SK-N-SH (cell line): ENCODE measurements around the gene C1orf50. TPM values are rescaled to one million over a fixed set of nuclear protein-coding genes. Genes with fewer than 3 reads are reported as not detected.

ENCODE experiments used
- CTCF ChIA-PET: fragments of 300-600, 350-600 bp; formaldehyde crosslinking; extraction: SDS; loops from one replicate; lab custom pipeline; 2021; lab: Yijun Ruan, JAX
- POLR2A ChIA-PET: fragments of 350-600 bp; sonication (Branson Sonifier 250); formaldehyde crosslinking; extraction: SDS; loops from one replicate; lab custom pipeline; 2020; ENCODE audit warnings: antibody characterized with exemption, inconsistent platforms; lab: Yijun Ruan, JAX
- DNase-seq: peaks from one replicate; pipeline ENCODE4 v3.0.0; 2012
- H2AFZ ChIP-seq: fragments of 200-600 bp; sonication (generic); 2 replicates; pipeline ENCODE4 v1.8.1; 2016; ENCODE audit warnings: antibody characterized with exemption, mild to moderate bottlenecking, low read depth
- H3F3A ChIP-seq: fragments of 200-600 bp; sonication (generic); replicated peaks from 2 replicates; pipeline ENCODE3; 2016; ENCODE audit warnings: antibody characterized with exemption, mild to moderate bottlenecking; ENCODE audit not compliant: insufficient read depth
- H3K27ac ChIP-seq, 2 experiments: fragments of 200-500 bp in 1 of 2; fragments of 200-600 bp in 1 of 2; sonication (Bioruptor generic) in 1 of 2; sonication (generic), shearing (Covaris generic) in 1 of 2; 2 replicates each; pipeline versions ENCODE4 v1.5.1 to v1.6.1; 2014 to 2016; ENCODE audit warnings: low read depth in 2 of 2, inconsistent platforms in 1 of 2, low read length in 1 of 2, mild to moderate bottlenecking in 1 of 2, mixed read lengths in 1 of 2
- H3K27me3 ChIP-seq: fragments of 200-600 bp; sonication (generic), shearing (Covaris generic); 2 replicates; pipeline ENCODE4 v1.6.1; 2016; ENCODE audit warnings: mixed run types; ENCODE audit not compliant: insufficient read depth
- H3K36me3 ChIP-seq, 2 experiments: fragments of 200-500 bp in 1 of 2; fragments of 200-600 bp in 1 of 2; sonication (Bioruptor generic) in 1 of 2; sonication (generic) in 1 of 2; replicated peaks in 1 of 2; 2 replicates each; pipeline versions ENCODE3 to v1.5.1; 2014 to 2016; ENCODE audit warnings: low read length in 1 of 2, mild to moderate bottlenecking in 1 of 2; ENCODE audit not compliant: insufficient read depth in 2 of 2, control insufficient read depth in 1 of 2
- H3K4me1 ChIP-seq, 2 experiments: fragments of 200-500 bp in 1 of 2; fragments of 200-600 bp in 1 of 2; sonication (Bioruptor generic) in 1 of 2; sonication (generic), shearing (Covaris generic) in 1 of 2; 2 replicates each; pipeline versions ENCODE4 v1.5.1 to v1.6.1; 2014 to 2016; ENCODE audit warnings: low read depth in 1 of 2, low read length in 1 of 2, mixed run types in 1 of 2; ENCODE audit not compliant: insufficient read depth in 2 of 2, control insufficient read depth in 1 of 2
- H3K4me2 ChIP-seq: fragments of 200-600 bp; sonication (generic), shearing (Covaris generic); 2 replicates; pipeline ENCODE4 v1.6.1; 2017; ENCODE audit warnings: mixed run types
- H3K4me3 ChIP-seq, 2 experiments: fragments of 200-500 bp in 1 of 2; fragments of 200-600 bp in 1 of 2; sonication (Bioruptor generic) in 1 of 2; sonication (generic), shearing (Covaris generic) in 1 of 2; 2 replicates each; pipeline versions ENCODE4 v1.5.1 to v1.8.1; 2014 to 2016; ENCODE audit warnings: low read depth in 2 of 2, inconsistent platforms in 1 of 2, low read length in 1 of 2, mild to moderate bottlenecking in 1 of 2, mixed read lengths in 1 of 2, moderate library complexity in 1 of 2
- H3K79me2 ChIP-seq: fragments of 200-600 bp; sonication (generic); 2 replicates; pipeline ENCODE4 v1.8.1; 2017; ENCODE audit warnings: mild to moderate bottlenecking; ENCODE audit not compliant: insufficient read depth
- H3K9ac ChIP-seq: fragments of 200-600 bp; sonication (generic); 2 replicates; pipeline ENCODE4 v1.6.1; 2017; ENCODE audit warnings: mixed run types
- H3K9me2 ChIP-seq: fragments of 200-600 bp; sonication (generic); 2 replicates; pipeline ENCODE4 v1.6.1; 2017; ENCODE audit warnings: mixed run types
- H3K9me3 ChIP-seq: fragments of 200-600 bp; sonication (generic); 2 replicates; pipeline ENCODE4 v1.6.1; 2017; ENCODE audit warnings: mixed run types, mild to moderate bottlenecking, moderate library complexity
- H4K20me1 ChIP-seq: fragments of 200-600 bp; sonication (generic); 2 replicates; pipeline ENCODE4 v1.6.1; 2017; ENCODE audit warnings: mild to moderate bottlenecking, mixed run types; ENCODE audit not compliant: insufficient read depth
- CHD2 ChIP-seq: fragments of 150-350 bp; IDR thresholded peaks from 2 replicates; pipeline ENCODE4 v1.6.1; 2018; ENCODE audit warnings: low read length; ENCODE audit not compliant: partially characterized antibody
- ELF1 ChIP-seq: IDR thresholded peaks from 2 replicates; pipeline ENCODE4 v1.4.0; 2012
- EZH2phosphoT487 ChIP-seq: fragments of 200-600 bp; sonication (generic); IDR thresholded peaks from 2 replicates; pipeline ENCODE4 v1.6.1; 2017; ENCODE audit warnings: low read depth, mixed run types, mild to moderate bottlenecking, antibody characterized with exemption, moderate library complexity, borderline replicate concordance
- FOSL2 ChIP-seq: IDR thresholded peaks from 2 replicates; pipeline ENCODE4 v1.4.0; 2012; ENCODE audit warnings: low read depth, mild to moderate bottlenecking, moderate library complexity, borderline replicate concordance
- FOXM1 ChIP-seq: IDR thresholded peaks from 2 replicates; pipeline ENCODE4 v1.4.0; 2012; ENCODE audit warnings: low read depth, mild to moderate bottlenecking
- GABPA ChIP-seq: IDR thresholded peaks from 2 replicates; pipeline ENCODE4 v1.4.0; 2012; ENCODE audit warnings: low read depth, mild to moderate bottlenecking
- GATA2 ChIP-seq: sonication (generic); formaldehyde crosslinking; IDR thresholded peaks from 2 replicates; pipeline ENCODE4 v1.5.0; 2020; ENCODE audit warnings: mild to moderate bottlenecking, missing genetic modification reagents
- JUND ChIP-seq: IDR thresholded peaks from 2 replicates; pipeline ENCODE4 v1.4.0; 2012
- MEF2A ChIP-seq: IDR thresholded peaks from 2 replicates; pipeline ENCODE4 v1.4.0; 2012; ENCODE audit warnings: low read depth, borderline replicate concordance
- MXI1 ChIP-seq: IDR thresholded peaks from 2 replicates; pipeline ENCODE4 v1.6.1; 2012; ENCODE audit warnings: mild to moderate bottlenecking, low read depth, low read length, improper control_type of control experiment
- NFIC ChIP-seq: IDR thresholded peaks from 2 replicates; pipeline ENCODE4 v1.4.0; 2012; ENCODE audit warnings: borderline replicate concordance
- NRF1 ChIP-seq: IDR thresholded peaks from 2 replicates; pipeline ENCODE4 v1.6.1; 2012; ENCODE audit warnings: low read depth, mild to moderate bottlenecking, low read length
- POLR2AphosphoS5 ChIP-seq: IDR thresholded peaks from 2 replicates; pipeline ENCODE4 v1.6.1; 2012; ENCODE audit warnings: low read depth, low read length
- RAD21 ChIP-seq: IDR thresholded peaks from 2 replicates; pipeline ENCODE4 v1.6.1; 2012; ENCODE audit warnings: mild to moderate bottlenecking, low read length
- RXRA ChIP-seq: IDR thresholded peaks from 2 replicates; pipeline ENCODE4 v1.4.0; 2012; ENCODE audit warnings: low read depth, mild to moderate bottlenecking, borderline replicate concordance
- SIN3A ChIP-seq: IDR thresholded peaks from 2 replicates; pipeline ENCODE4 v1.6.1; 2012; ENCODE audit warnings: low read depth, mild to moderate bottlenecking, low read length, moderate library complexity, borderline replicate concordance
- SMC3 ChIP-seq: IDR thresholded peaks from 2 replicates; pipeline ENCODE4 v1.6.1; 2012; ENCODE audit warnings: low read depth, low read length, improper control_type of control experiment
- WGBS: methylation state at CpG from one replicate; pipeline ENCODE4 v1.1.6; 2017; ENCODE audit warnings: low lambda C conversion rate; 5-methylcytosine and 5-hydroxymethylcytosine counted together
- polyA plus RNA-seq, 3 experiments: library from polyadenylated mRNA; depleted of rRNA; stranded (reverse); fragments of >200 nt; gene quantifications; 2 replicates each; pipeline ENCODE4 v1.2.3, GENCODE V29; 2012
- TF ChIP-seq, protein P1 (sequence below): IDR thresholded peaks from 2 replicates; pipeline ENCODE4 v1.4.0; 2012; ENCODE audit warnings: low read depth, borderline replicate concordance
- TF ChIP-seq, protein P2 (sequence below): fragments of 150-350 bp; IDR thresholded peaks from 2 replicates; pipeline ENCODE4 v1.6.1; 2017; ENCODE audit warnings: antibody characterized with exemption, low read length, low read depth, borderline replicate concordance
- TF ChIP-seq, protein P3 (sequence below): IDR thresholded peaks from 2 replicates; pipeline ENCODE4 v1.6.1; 2012; ENCODE audit warnings: mild to moderate bottlenecking, low read depth, low read length, moderate library complexity
- TF ChIP-seq, protein P4 (sequence below): fragments of 200-600 bp; sonication (generic); IDR thresholded peaks from 2 replicates; pipeline ENCODE4 v1.6.1; 2017; ENCODE audit warnings: antibody characterized with exemption, mild to moderate bottlenecking, moderate library complexity

C1orf50 gene
- polyA plus RNA-seq, 1 of the 3 experiments (the other 2 are of a cell fraction) = 2.6 TPM

GRCh38 chr1:42822800-42823392 lies 55.8 kb downstream of the C1orf50 start (continued):
- no peak for TF ChIP-seq FOXM1
- TF ChIP-seq SIN3A = no peak
- 0 out of 2 replicates have a peak, but pooled peaks have one; percentile 27 for TF ChIP-seq MXI1
- TF ChIP-seq RXRA = no peak
- no peak for TF ChIP-seq NFIC
- TF ChIP-seq GABPA = no peak
- TF ChIP-seq, protein P1, sequence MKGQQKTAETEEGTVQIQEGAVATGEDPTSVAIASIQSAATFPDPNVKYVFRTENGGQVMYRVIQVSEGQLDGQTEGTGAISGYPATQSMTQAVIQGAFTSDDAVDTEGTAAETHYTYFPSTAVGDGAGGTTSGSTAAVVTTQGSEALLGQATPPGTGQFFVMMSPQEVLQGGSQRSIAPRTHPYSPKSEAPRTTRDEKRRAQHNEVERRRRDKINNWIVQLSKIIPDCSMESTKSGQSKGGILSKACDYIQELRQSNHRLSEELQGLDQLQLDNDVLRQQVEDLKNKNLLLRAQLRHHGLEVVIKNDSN = no peak
- TF ChIP-seq ELF1 = no peak
- no peak for TF ChIP-seq RAD21
- peak; percentile 25 for TF ChIP-seq CHD2
- peak; percentile 56 for TF ChIP-seq GATA2 (CRISPR knock-in tag)
- TF ChIP-seq JUND = peak; percentile 42

DNA sequence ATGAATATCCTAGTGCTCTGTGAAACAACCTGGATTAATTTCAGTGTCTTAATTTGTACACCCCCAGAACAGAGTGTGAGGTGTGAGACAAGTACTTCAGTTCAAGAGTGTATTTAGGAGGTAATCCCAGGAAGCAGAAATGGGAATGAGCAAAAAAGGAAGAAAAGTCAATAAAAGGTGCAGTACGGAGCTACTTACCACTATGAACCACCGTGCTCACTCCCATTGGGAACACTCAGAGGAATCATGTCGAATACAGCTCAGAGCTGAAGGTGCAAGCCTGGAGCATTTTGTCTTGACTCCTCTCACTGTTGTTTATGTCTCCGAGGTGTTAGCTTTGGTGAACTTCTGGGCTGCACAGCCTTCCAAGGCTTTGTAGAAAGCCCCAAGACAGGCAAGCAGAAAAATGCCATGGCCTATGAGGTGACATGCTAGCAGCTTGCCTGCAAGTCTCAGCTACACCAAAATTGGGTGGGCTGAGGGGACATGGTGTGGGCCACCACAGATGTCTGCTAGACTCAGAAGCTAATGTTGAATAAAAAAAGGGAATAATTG lies 57.5 kb downstream of the C1orf50 start:
- Histone ChIP-seq H3K27me3 (no peaks in the 10 kb centered on the region), H3K36me3 (peaks cover 0 to 4% of the 10 kb centered on the region in 2 experiments), H3K4me3 (no peak overlapping the region), H2AFZ (no peak overlapping the region), H3K9ac (no peak overlapping the region), H4K20me1 (no peaks in the 10 kb centered on the region; the same call in 1 of the 2 replicates), H3K27ac (no peak overlapping the region), H3F3A (peaks cover 5% of the 10 kb centered on the region), H3K4me2 (no peak overlapping the region), H3K9me2 (no peaks in the 10 kb centered on the region), H3K79me2 (peaks cover 12% of the 10 kb centered on the region; the same call in 1 of the 2 replicates), H3K9me3 (no peaks in the 10 kb centered on the region), H3K4me1 (peaks cover 19 to 20% of the 10 kb centered on the region in 2 experiments; a peak in 3 of 4 replicates)
- ChIA-PET CTCF (interaction anchor here (1.2 to 2.3 kb wide), 2 partner anchors 22 to 249 kb away, joined by 4 to 9 read pairs; partner anchors contain the start of gene ZNF691), POLR2A (interaction anchor here (0.6 kb wide), 1 partner anchor 26 kb away, joined by 4 read pairs; no protein-coding TSS in a partner anchor)
- no peak for DNase-seq
- 99% methylated on average over 4 of the region's 4 CpGs for WGBS
- no peak for TF ChIP-seq SMC3
- TF ChIP-seq MEF2A = no peak
- no peak for TF ChIP-seq SIN3A
- TF ChIP-seq FOSL2 = no peak
- TF ChIP-seq CHD2 = no peak
- TF ChIP-seq RXRA = no peak
- no peak for TF ChIP-seq ELF1
- no peak for TF ChIP-seq NFIC
- TF ChIP-seq, protein P2, sequence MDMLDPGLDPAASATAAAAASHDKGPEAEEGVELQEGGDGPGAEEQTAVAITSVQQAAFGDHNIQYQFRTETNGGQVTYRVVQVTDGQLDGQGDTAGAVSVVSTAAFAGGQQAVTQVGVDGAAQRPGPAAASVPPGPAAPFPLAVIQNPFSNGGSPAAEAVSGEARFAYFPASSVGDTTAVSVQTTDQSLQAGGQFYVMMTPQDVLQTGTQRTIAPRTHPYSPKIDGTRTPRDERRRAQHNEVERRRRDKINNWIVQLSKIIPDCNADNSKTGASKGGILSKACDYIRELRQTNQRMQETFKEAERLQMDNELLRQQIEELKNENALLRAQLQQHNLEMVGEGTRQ = no peak
- TF ChIP-seq GATA2 (CRISPR knock-in tag) = no peak
- TF ChIP-seq, protein P3, sequence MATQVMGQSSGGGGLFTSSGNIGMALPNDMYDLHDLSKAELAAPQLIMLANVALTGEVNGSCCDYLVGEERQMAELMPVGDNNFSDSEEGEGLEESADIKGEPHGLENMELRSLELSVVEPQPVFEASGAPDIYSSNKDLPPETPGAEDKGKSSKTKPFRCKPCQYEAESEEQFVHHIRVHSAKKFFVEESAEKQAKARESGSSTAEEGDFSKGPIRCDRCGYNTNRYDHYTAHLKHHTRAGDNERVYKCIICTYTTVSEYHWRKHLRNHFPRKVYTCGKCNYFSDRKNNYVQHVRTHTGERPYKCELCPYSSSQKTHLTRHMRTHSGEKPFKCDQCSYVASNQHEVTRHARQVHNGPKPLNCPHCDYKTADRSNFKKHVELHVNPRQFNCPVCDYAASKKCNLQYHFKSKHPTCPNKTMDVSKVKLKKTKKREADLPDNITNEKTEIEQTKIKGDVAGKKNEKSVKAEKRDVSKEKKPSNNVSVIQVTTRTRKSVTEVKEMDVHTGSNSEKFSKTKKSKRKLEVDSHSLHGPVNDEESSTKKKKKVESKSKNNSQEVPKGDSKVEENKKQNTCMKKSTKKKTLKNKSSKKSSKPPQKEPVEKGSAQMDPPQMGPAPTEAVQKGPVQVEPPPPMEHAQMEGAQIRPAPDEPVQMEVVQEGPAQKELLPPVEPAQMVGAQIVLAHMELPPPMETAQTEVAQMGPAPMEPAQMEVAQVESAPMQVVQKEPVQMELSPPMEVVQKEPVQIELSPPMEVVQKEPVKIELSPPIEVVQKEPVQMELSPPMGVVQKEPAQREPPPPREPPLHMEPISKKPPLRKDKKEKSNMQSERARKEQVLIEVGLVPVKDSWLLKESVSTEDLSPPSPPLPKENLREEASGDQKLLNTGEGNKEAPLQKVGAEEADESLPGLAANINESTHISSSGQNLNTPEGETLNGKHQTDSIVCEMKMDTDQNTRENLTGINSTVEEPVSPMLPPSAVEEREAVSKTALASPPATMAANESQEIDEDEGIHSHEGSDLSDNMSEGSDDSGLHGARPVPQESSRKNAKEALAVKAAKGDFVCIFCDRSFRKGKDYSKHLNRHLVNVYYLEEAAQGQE = no peak
- no peak for TF ChIP-seq JUND
- TF ChIP-seq POLR2AphosphoS5 = no peak
- TF ChIP-seq, protein P4, sequence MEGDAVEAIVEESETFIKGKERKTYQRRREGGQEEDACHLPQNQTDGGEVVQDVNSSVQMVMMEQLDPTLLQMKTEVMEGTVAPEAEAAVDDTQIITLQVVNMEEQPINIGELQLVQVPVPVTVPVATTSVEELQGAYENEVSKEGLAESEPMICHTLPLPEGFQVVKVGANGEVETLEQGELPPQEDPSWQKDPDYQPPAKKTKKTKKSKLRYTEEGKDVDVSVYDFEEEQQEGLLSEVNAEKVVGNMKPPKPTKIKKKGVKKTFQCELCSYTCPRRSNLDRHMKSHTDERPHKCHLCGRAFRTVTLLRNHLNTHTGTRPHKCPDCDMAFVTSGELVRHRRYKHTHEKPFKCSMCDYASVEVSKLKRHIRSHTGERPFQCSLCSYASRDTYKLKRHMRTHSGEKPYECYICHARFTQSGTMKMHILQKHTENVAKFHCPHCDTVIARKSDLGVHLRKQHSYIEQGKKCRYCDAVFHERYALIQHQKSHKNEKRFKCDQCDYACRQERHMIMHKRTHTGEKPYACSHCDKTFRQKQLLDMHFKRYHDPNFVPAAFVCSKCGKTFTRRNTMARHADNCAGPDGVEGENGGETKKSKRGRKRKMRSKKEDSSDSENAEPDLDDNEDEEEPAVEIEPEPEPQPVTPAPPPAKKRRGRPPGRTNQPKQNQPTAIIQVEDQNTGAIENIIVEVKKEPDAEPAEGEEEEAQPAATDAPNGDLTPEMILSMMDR = no peak
- TF ChIP-seq NRF1 = no peak
- TF ChIP-seq EZH2phosphoT487 = no peak
